ENCODE measurements around the gene C5orf46. TPM values are rescaled to one million over a fixed set of nuclear protein-coding genes. Genes with fewer than 3 reads are reported as not detected.

C5orf46 gene
- total RNA-seq, 1 experiment from 2014 or later: not detected

GRCh38 chr5:147869112-147869511, 37.2 kb downstream of the C5orf46 start (continued):
- TF ChIP-seq, protein P1, sequence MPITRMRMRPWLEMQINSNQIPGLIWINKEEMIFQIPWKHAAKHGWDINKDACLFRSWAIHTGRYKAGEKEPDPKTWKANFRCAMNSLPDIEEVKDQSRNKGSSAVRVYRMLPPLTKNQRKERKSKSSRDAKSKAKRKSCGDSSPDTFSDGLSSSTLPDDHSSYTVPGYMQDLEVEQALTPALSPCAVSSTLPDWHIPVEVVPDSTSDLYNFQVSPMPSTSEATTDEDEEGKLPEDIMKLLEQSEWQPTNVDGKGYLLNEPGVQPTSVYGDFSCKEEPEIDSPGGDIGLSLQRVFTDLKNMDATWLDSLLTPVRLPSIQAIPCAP (CRISPR knock-in tag; IDR thresholded peaks at IDR 0.05): no peak; the same call in 1 of the 2 replicates
- TF ChIP-seq NR3C1 (CRISPR knock-in tag; conservative IDR thresholded peaks at IDR 0.05; ENCODE audit: low read depth): no peak
- TF ChIP-seq PRDM15 (CRISPR knock-in tag; IDR thresholded peaks at IDR 0.05): no peak
- TF ChIP-seq ZNF317 (CRISPR knock-in tag; IDR thresholded peaks at IDR 0.05; ENCODE audit: borderline replicate concordance, low read depth): no peak
- TF ChIP-seq, protein P2, sequence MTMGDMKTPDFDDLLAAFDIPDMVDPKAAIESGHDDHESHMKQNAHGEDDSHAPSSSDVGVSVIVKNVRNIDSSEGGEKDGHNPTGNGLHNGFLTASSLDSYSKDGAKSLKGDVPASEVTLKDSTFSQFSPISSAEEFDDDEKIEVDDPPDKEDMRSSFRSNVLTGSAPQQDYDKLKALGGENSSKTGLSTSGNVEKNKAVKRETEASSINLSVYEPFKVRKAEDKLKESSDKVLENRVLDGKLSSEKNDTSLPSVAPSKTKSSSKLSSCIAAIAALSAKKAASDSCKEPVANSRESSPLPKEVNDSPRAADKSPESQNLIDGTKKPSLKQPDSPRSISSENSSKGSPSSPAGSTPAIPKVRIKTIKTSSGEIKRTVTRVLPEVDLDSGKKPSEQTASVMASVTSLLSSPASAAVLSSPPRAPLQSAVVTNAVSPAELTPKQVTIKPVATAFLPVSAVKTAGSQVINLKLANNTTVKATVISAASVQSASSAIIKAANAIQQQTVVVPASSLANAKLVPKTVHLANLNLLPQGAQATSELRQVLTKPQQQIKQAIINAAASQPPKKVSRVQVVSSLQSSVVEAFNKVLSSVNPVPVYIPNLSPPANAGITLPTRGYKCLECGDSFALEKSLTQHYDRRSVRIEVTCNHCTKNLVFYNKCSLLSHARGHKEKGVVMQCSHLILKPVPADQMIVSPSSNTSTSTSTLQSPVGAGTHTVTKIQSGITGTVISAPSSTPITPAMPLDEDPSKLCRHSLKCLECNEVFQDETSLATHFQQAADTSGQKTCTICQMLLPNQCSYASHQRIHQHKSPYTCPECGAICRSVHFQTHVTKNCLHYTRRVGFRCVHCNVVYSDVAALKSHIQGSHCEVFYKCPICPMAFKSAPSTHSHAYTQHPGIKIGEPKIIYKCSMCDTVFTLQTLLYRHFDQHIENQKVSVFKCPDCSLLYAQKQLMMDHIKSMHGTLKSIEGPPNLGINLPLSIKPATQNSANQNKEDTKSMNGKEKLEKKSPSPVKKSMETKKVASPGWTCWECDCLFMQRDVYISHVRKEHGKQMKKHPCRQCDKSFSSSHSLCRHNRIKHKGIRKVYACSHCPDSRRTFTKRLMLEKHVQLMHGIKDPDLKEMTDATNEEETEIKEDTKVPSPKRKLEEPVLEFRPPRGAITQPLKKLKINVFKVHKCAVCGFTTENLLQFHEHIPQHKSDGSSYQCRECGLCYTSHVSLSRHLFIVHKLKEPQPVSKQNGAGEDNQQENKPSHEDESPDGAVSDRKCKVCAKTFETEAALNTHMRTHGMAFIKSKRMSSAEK (CRISPR knock-in tag; IDR thresholded peaks at IDR 0.05; ENCODE audit: borderline replicate concordance): no peak
- TF ChIP-seq ELF4 (CRISPR knock-in tag; IDR thresholded peaks at IDR 0.05; ENCODE audit: low read depth): no peak
- peak; percentile 92; the same call in 1 of the 2 replicates for TF ChIP-seq ZNF416 (CRISPR knock-in tag; IDR thresholded peaks at IDR 0.05)
- TF ChIP-seq ZNF263 (CRISPR knock-in tag; IDR thresholded peaks at IDR 0.05; ENCODE audit: low read depth): no peak
- TF ChIP-seq HMGA2 (CRISPR knock-in tag; IDR thresholded peaks at IDR 0.05): no peak
- TF ChIP-seq JUN (CRISPR knock-in tag; IDR thresholded peaks at IDR 0.05): no peak
- no peak for TF ChIP-seq ZNF219 (CRISPR knock-in tag; IDR thresholded peaks at IDR 0.05; ENCODE audit: borderline replicate concordance)
- TF ChIP-seq, protein P3, sequence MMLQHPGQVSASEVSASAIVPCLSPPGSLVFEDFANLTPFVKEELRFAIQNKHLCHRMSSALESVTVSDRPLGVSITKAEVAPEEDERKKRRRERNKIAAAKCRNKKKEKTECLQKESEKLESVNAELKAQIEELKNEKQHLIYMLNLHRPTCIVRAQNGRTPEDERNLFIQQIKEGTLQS (CRISPR knock-in tag; conservative IDR thresholded peaks at IDR 0.05): no peak
- TF ChIP-seq, protein P4, sequence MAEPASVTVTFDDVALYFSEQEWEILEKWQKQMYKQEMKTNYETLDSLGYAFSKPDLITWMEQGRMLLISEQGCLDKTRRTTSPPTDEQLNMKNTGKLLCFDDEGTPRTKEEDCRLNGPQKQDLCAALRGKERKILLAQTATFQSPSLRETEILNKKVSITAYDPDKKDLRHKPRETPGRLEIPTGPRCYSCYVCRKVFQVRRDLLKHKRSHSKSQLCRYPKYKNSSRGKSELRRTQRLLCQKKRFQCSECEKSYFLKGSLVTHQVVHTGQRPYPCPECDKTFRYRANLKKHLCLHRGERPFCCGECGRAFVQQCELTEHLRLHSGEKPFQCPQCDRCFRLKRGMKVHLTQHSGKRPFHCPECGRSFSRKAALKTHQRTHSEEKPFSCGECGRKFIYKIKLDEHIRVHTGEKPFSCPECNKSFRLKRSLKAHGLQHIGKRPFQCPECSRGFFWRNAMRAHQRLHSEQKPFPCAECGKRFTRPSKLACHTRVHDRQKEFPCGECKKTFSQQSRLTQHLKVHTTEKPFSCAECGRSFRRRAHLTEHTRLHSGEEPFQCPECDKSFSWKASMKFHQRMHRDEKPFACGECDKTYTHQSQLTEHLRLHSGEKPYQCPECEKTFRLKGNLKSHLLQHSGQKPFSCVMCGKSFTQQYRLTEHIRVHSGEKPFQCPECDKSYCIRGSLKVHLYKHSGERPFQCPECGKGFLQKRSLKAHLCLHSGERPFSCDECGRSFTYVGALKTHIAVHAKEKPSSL (CRISPR knock-in tag; conservative IDR thresholded peaks at IDR 0.05): peak; percentile 75
- TF ChIP-seq, protein P5, sequence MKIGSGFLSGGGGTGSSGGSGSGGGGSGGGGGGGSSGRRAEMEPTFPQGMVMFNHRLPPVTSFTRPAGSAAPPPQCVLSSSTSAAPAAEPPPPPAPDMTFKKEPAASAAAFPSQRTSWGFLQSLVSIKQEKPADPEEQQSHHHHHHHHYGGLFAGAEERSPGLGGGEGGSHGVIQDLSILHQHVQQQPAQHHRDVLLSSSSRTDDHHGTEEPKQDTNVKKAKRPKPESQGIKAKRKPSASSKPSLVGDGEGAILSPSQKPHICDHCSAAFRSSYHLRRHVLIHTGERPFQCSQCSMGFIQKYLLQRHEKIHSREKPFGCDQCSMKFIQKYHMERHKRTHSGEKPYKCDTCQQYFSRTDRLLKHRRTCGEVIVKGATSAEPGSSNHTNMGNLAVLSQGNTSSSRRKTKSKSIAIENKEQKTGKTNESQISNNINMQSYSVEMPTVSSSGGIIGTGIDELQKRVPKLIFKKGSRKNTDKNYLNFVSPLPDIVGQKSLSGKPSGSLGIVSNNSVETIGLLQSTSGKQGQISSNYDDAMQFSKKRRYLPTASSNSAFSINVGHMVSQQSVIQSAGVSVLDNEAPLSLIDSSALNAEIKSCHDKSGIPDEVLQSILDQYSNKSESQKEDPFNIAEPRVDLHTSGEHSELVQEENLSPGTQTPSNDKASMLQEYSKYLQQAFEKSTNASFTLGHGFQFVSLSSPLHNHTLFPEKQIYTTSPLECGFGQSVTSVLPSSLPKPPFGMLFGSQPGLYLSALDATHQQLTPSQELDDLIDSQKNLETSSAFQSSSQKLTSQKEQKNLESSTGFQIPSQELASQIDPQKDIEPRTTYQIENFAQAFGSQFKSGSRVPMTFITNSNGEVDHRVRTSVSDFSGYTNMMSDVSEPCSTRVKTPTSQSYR (CRISPR knock-in tag; IDR thresholded peaks at IDR 0.05): no peak
- no peak for TF ChIP-seq MYBL2 (CRISPR knock-in tag; IDR thresholded peaks at IDR 0.05)

All from WTC11 (cell line).